Natural killer cell treated with Interleukin-12 subunit alpha and Interleukin-12 subunit beta and Interleukin-15 and Interleukin-18, amount 100 ng/mL, for 72 hours (primary cell): ENCODE measurements around the gene DSTN. TPM values are rescaled to one million over a fixed set of nuclear protein-coding genes. Genes with fewer than 3 reads are reported as not detected.

ENCODE experiments used
- ATAC-seq, 2 donors: fragments of 150-1000 bp; cut with Tn5 transposase in 1 of 2; sonication (Bioruptor Pico), chemical (Tn5 transposase) in 1 of 2; 2 replicates each; pipeline ENCODE4 v1.10.0; 2021
- DNase-seq: peaks from one replicate; pipeline ENCODE4 v3.0.0; 2022; ENCODE audit warnings: low spot score
- H3K27ac Mint-ChIP-seq, 2 donors: 1 replicate in 1 of 2; 2 replicates in 1 of 2; pipeline ENCODE4 v1.8.0; 2022; ENCODE audit warnings: mixed read lengths in 2 of 2, mild to moderate bottlenecking in 1 of 2, moderate library complexity in 1 of 2
- H3K27me3 Mint-ChIP-seq, 2 donors: 1 replicate in 1 of 2; 2 replicates in 1 of 2; pipeline ENCODE4 v1.8.0; 2022; ENCODE audit warnings: mixed read lengths in 2 of 2
- H3K36me3 Mint-ChIP-seq: one replicate; pipeline ENCODE4 v1.8.0; 2022; ENCODE audit warnings: mixed read lengths
- H3K4me1 Mint-ChIP-seq, 2 donors: 1 replicate in 1 of 2; 2 replicates in 1 of 2; pipeline ENCODE4 v1.8.0; 2022; ENCODE audit warnings: low read depth in 2 of 2, mixed read lengths in 2 of 2, mild to moderate bottlenecking in 1 of 2
- H3K4me3 Mint-ChIP-seq: one replicate; pipeline ENCODE4 v1.8.0; 2022; ENCODE audit warnings: mixed read lengths
- H3K9me3 Mint-ChIP-seq: 2 replicates; pipeline ENCODE4 v1.8.0; 2022; ENCODE audit warnings: mixed read lengths
- total RNA-seq, 2 donors: library from RNA; stranded (reverse); gene quantifications; one replicate each; pipeline ENCODE4 v1.2.3, GENCODE V29; 2022

DSTN gene
- total RNA-seq, 2 donors from 2014 or later, result 42.5 to 59.1 TPM

GRCh38 chr20:17558154-17558940 lies 11.5 kb upstream of the DSTN start:
- H3K27me3 Mint-ChIP-seq, result peaks cover 7 to 10% of the 10 kb centered on the region in 2 donors
- no peaks in the 10 kb centered on the region for H3K9me3 Mint-ChIP-seq
- DNase-seq, result no peak
- H3K27ac Mint-ChIP-seq, result no peak overlapping the region
- peaks cover 15 to 21% of the 10 kb centered on the region in 2 donors for H3K4me1 Mint-ChIP-seq
- no peak overlapping the region for H3K4me3 Mint-ChIP-seq
- peak in 1 of 2 donors; percentile 62 for ATAC-seq
- H3K36me3 Mint-ChIP-seq, result no peaks in the 10 kb centered on the region

- DNase-seq (no peak), ATAC-seq (no peak)
- no peaks in the 10 kb centered on the region for H3K9me3 Mint-ChIP-seq
- no peak overlapping the region for H3K4me3 Mint-ChIP-seq
- H3K4me1 Mint-ChIP-seq, result peaks cover 15 to 21% of the 10 kb centered on the region in 2 donors
- H3K27me3 Mint-ChIP-seq, result peaks cover 7 to 11% of the 10 kb centered on the region in 2 donors
- no peaks in the 10 kb centered on the region for H3K36me3 Mint-ChIP-seq
- H3K27ac Mint-ChIP-seq, result no peak overlapping the region
Observed at GRCh38 chr20:17558941-17559304, 11.0 kb upstream of the DSTN start.

GRCh38 chr20:17559338-17559737 lies 10.5 kb upstream of the DSTN start:
- Mint-ChIP-seq H3K4me1 (peaks cover 15 to 21% of the 10 kb centered on the region in 2 donors), H3K4me3 (no peak overlapping the region), H3K27me3 (peaks cover 7 to 12% of the 10 kb centered on the region in 2 donors), H3K36me3 (no peaks in the 10 kb centered on the region), H3K27ac (no peak overlapping the region), H3K9me3 (no peaks in the 10 kb centered on the region)
- ATAC-seq, result no peak
- DNase-seq, result no peak

GRCh38 chr20:17560344-17561074 lies 9.4 kb upstream of the DSTN start:
- Mint-ChIP-seq H3K27ac (no peak overlapping the region), H3K4me3 (no peak overlapping the region), H3K36me3 (no peaks in the 10 kb centered on the region), H3K9me3 (no peaks in the 10 kb centered on the region), H3K4me1 (peaks cover 15 to 21% of the 10 kb centered on the region in 2 donors), H3K27me3 (peaks cover 7 to 15% of the 10 kb centered on the region in 2 donors)
- DNase-seq, result no peak
- peak in 1 of 2 donors; percentile 60 for ATAC-seq

- no peak for DNase-seq
- no peak for ATAC-seq
- H3K27me3 Mint-ChIP-seq, result peaks cover 10 to 17% of the 10 kb centered on the region in 2 donors
- no peak overlapping the region for H3K4me3 Mint-ChIP-seq
- H3K4me1 Mint-ChIP-seq, result peaks cover 15 to 21% of the 10 kb centered on the region in 2 donors
- H3K27ac Mint-ChIP-seq, result no peak overlapping the region
- H3K36me3 Mint-ChIP-seq, result no peaks in the 10 kb centered on the region
- H3K9me3 Mint-ChIP-seq, result no peaks in the 10 kb centered on the region
Observed at GRCh38 chr20:17562804-17563305, 7.0 kb upstream of the DSTN start.

- no peak for DNase-seq
- no peak for ATAC-seq
- no peak overlapping the region for H3K27ac Mint-ChIP-seq
- H3K9me3 Mint-ChIP-seq, result no peaks in the 10 kb centered on the region
- H3K27me3 Mint-ChIP-seq, result peaks cover 10 to 18% of the 10 kb centered on the region in 2 donors
- H3K4me1 Mint-ChIP-seq, result peaks cover 9 to 13% of the 10 kb centered on the region in 2 donors
- H3K36me3 Mint-ChIP-seq, result no peaks in the 10 kb centered on the region
- H3K4me3 Mint-ChIP-seq, result no peak overlapping the region
Observed at GRCh38 chr20:17565169-17565845, 4.6 kb upstream of the DSTN start.

- DNase-seq (no peak), ATAC-seq (no peak)
- Mint-ChIP-seq H3K4me1 (peaks cover 8 to 11% of the 10 kb centered on the region in 2 donors), H3K27me3 (peaks cover 8 to 10% of the 10 kb centered on the region in 2 donors), H3K4me3 (no peak overlapping the region), H3K27ac (no peak overlapping the region), H3K36me3 (no peaks in the 10 kb centered on the region), H3K9me3 (no peaks in the 10 kb centered on the region)
Observed at GRCh38 chr20:17566345-17566744, 3.5 kb upstream of the DSTN start.

GRCh38 chr20:17568045-17568788 lies 1.7 kb upstream of the DSTN start:
- Mint-ChIP-seq H3K27ac (peak overlapping the region; percentile 12 to 20), H3K27me3 (peaks cover 8 to 10% of the 10 kb centered on the region in 2 donors), H3K4me1 (peaks cover 19% of the 10 kb centered on the region in 2 donors), H3K9me3 (no peaks in the 10 kb centered on the region), H3K36me3 (no peaks in the 10 kb centered on the region), H3K4me3 (peak overlapping the region; percentile 58)
- DNase-seq (no peak), ATAC-seq (no peak)

- ATAC-seq (no peak), DNase-seq (no peak)
- Mint-ChIP-seq H3K4me3 (peak overlapping the region; percentile 91), H3K4me1 (peaks cover 19 to 22% of the 10 kb centered on the region in 2 donors), H3K27ac (no peak overlapping the region), H3K27me3 (peaks cover 8 to 9% of the 10 kb centered on the region in 2 donors), H3K36me3 (no peaks in the 10 kb centered on the region), H3K9me3 (no peaks in the 10 kb centered on the region)
Observed at GRCh38 chr20:17568972-17569521, 828 bp upstream of the DSTN start.

GRCh38 chr20:17570347-17571152 lies 675 bp downstream of the DSTN start:
- H3K4me3 Mint-ChIP-seq, result peak overlapping the region; percentile 91
- peaks cover 19 to 22% of the 10 kb centered on the region in 2 donors for H3K4me1 Mint-ChIP-seq
- peak overlapping the region; percentile 78 to 94 for H3K27ac Mint-ChIP-seq
- DNase-seq (no peak), ATAC-seq (peak; percentile 61 to 62)
- H3K9me3 Mint-ChIP-seq, result no peaks in the 10 kb centered on the region
- H3K36me3 Mint-ChIP-seq, result no peaks in the 10 kb centered on the region
- peaks cover 6 to 8% of the 10 kb centered on the region in 2 donors for H3K27me3 Mint-ChIP-seq

- peak overlapping the region; percentile 91 for H3K4me3 Mint-ChIP-seq
Observed at GRCh38 chr20:17571153-17571527, 1.3 kb downstream of the DSTN start.

GRCh38 chr20:17572034-17572638 lies 2.3 kb downstream of the DSTN start:
- ATAC-seq (no peak), DNase-seq (no peak)
- Mint-ChIP-seq H3K4me1 (peaks cover 19 to 28% of the 10 kb centered on the region in 2 donors), H3K9me3 (no peaks in the 10 kb centered on the region), H3K27me3 (peaks cover 6 to 8% of the 10 kb centered on the region in 2 donors), H3K4me3 (peak overlapping the region; percentile 91), H3K27ac (peak overlapping the region in 1 of 2 donors; percentile 94), H3K36me3 (no peaks in the 10 kb centered on the region)

More at GRCh38 chr20:17571153-17571527, 1.3 kb downstream of the DSTN start:
- H3K9me3 Mint-ChIP-seq, result no peaks in the 10 kb centered on the region
- DNase-seq (no peak), ATAC-seq (peak; percentile 26 to 49)
- peaks cover 19 to 27% of the 10 kb centered on the region in 2 donors for H3K4me1 Mint-ChIP-seq
- H3K27ac Mint-ChIP-seq, result peak overlapping the region; percentile 78 to 94
- H3K36me3 Mint-ChIP-seq, result no peaks in the 10 kb centered on the region
- peaks cover 6 to 8% of the 10 kb centered on the region in 2 donors for H3K27me3 Mint-ChIP-seq
